Measurements from ENCODE around the gene LENG9. TPM values are rescaled to one million over a fixed set of nuclear protein-coding genes. Genes with fewer than 3 reads are reported as not detected.

Gene LENG9
- total and polyA plus RNA-seq, 2 of the 13 experiments (the other 11 are each of a cell fraction or from before 2014, with no cell fraction given) = 0.75 to 2.9 TPM

- TF ChIP-seq DZIP1 (CRISPR knock-in tag; IDR thresholded peaks at IDR 0.05) (no peak), ZNF337 (CRISPR knock-in tag; IDR thresholded peaks at IDR 0.05; ENCODE audit: borderline replicate concordance, low read depth) (no peak), ZNF550 (CRISPR knock-in tag; IDR thresholded peaks at IDR 0.05; ENCODE audit: borderline replicate concordance) (no peak), ZNF567 (CRISPR knock-in tag; IDR thresholded peaks at IDR 0.05; ENCODE audit: borderline replicate concordance) (no peak), MXD4 (CRISPR knock-in tag; IDR thresholded peaks at IDR 0.05) (no peak), KDM5B (CRISPR knock-in tag; IDR thresholded peaks at IDR 0.05; ENCODE audit: borderline replicate concordance) (peak; percentile 55), RBAK (CRISPR knock-in tag; IDR thresholded peaks at IDR 0.05) (no peak), RFX1 (IDR thresholded peaks at IDR 0.05) (no peak), ZMAT3 (CRISPR knock-in tag; conservative IDR thresholded peaks at IDR 0.05) (peak; percentile 80; the same call in 1 of the 2 replicates), ZNF496 (CRISPR knock-in tag; IDR thresholded peaks at IDR 0.05; ENCODE audit: insufficient replicate concordance) (no peak), ZNF790 (CRISPR knock-in tag; IDR thresholded peaks at IDR 0.05; ENCODE audit: borderline replicate concordance) (no peak), MBNL3 (CRISPR knock-in tag; conservative IDR thresholded peaks at IDR 0.05) (no peak), ZNF33B (CRISPR knock-in tag; IDR thresholded peaks at IDR 0.05) (no peak), ZFP1 (CRISPR knock-in tag; IDR thresholded peaks at IDR 0.05) (no peak), PHF21A (CRISPR knock-in tag; IDR thresholded peaks at IDR 0.05) (peak; percentile 75), ZNF232 (CRISPR knock-in tag; IDR thresholded peaks at IDR 0.05; ENCODE audit: borderline replicate concordance) (peak; percentile 70; the same call in 1 of the 2 replicates), ISX (CRISPR knock-in tag; conservative IDR thresholded peaks at IDR 0.05) (no peak), RBFOX2 (IDR thresholded peaks at IDR 0.05; ENCODE audit: low read depth, low read length) (peak; percentile 89), ETV6 (CRISPR knock-in tag; conservative IDR thresholded peaks at IDR 0.05) (peak; percentile 27; the same call in 1 of the 2 replicates), MAFF (IDR thresholded peaks at IDR 0.05; ENCODE audit: low read depth, low read length) (no peak), ZBTB7A (CRISPR knock-in tag; IDR thresholded peaks at IDR 0.05) (no peak), KDM4B (CRISPR knock-in tag; IDR thresholded peaks at IDR 0.05) (0 out of 2 replicates have a peak, but pooled peaks have one; percentile 17), ZNF619 (CRISPR knock-in tag; IDR thresholded peaks at IDR 0.05) (no peak), RNF2 (conservative IDR thresholded peaks at IDR 0.05; ENCODE audit: low read depth) (no peak)
- TF ChIP-seq, protein P1, sequence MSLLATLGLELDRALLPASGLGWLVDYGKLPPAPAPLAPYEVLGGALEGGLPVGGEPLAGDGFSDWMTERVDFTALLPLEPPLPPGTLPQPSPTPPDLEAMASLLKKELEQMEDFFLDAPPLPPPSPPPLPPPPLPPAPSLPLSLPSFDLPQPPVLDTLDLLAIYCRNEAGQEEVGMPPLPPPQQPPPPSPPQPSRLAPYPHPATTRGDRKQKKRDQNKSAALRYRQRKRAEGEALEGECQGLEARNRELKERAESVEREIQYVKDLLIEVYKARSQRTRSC (CRISPR knock-in tag; IDR thresholded peaks at IDR 0.05; ENCODE audit: low read depth) = no peak
- TF ChIP-seq, protein P2, sequence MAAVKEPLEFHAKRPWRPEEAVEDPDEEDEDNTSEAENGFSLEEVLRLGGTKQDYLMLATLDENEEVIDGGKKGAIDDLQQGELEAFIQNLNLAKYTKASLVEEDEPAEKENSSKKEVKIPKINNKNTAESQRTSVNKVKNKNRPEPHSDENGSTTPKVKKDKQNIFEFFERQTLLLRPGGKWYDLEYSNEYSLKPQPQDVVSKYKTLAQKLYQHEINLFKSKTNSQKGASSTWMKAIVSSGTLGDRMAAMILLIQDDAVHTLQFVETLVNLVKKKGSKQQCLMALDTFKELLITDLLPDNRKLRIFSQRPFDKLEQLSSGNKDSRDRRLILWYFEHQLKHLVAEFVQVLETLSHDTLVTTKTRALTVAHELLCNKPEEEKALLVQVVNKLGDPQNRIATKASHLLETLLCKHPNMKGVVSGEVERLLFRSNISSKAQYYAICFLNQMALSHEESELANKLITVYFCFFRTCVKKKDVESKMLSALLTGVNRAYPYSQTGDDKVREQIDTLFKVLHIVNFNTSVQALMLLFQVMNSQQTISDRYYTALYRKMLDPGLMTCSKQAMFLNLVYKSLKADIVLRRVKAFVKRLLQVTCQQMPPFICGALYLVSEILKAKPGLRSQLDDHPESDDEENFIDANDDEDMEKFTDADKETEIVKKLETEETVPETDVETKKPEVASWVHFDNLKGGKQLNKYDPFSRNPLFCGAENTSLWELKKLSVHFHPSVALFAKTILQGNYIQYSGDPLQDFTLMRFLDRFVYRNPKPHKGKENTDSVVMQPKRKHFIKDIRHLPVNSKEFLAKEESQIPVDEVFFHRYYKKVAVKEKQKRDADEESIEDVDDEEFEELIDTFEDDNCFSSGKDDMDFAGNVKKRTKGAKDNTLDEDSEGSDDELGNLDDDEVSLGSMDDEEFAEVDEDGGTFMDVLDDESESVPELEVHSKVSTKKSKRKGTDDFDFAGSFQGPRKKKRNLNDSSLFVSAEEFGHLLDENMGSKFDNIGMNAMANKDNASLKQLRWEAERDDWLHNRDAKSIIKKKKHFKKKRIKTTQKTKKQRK (IDR thresholded peaks at IDR 0.05; ENCODE audit: low read length) = no peak
Measured at GRCh38 chr19:54464630-54465425, 1.2 kb upstream of the LENG9 start (continued).

Measured in HepG2 (cell line).